Psoas muscle (tissue), 8 donors: ENCODE data around the gene ABCC6. TPM values are rescaled to one million over a fixed set of nuclear protein-coding genes. Genes with fewer than 3 reads are reported as not detected.

ENCODE experiments used
- ATAC-seq, 4 donors: fragments of 200-7000 bp; cut with Tn5 transposase; one replicate each; pipeline ENCODE4 v1.9.1; 2020; ENCODE audit warnings: moderate library complexity in 3 of 4, mild to moderate bottlenecking in 2 of 4
- DNase-seq, 2 donors: peaks; one replicate each; pipeline ENCODE4 v3.0.0-alpha.2; 2020
- H3K27ac ChIP-seq: fragments of 200-600 bp; one replicate; pipeline ENCODE4 v1.8.0; 2022
- H3K27me3 ChIP-seq, 3 donors: fragments of 200-600 bp in 1 of 3; one replicate each; pipeline versions ENCODE4 v1.6.1 to v1.8.0; 2013 to 2022; ENCODE audit warnings: low read length in 2 of 3, mild to moderate bottlenecking in 2 of 3, moderate library complexity in 1 of 3; ENCODE audit not compliant: insufficient read depth in 3 of 3
- H3K36me3 ChIP-seq, 2 donors: fragments of 200-600 bp in 1 of 2; one replicate each; pipeline versions ENCODE4 v1.6.1 to v1.8.0; 2013 to 2022; ENCODE audit warnings: low read depth in 1 of 2, mild to moderate bottlenecking in 1 of 2, moderate library complexity in 1 of 2; ENCODE audit not compliant: insufficient read depth in 1 of 2
- H3K4me1 ChIP-seq: fragments of 200-600 bp; one replicate; pipeline ENCODE4 v1.8.0; 2022
- H3K4me3 ChIP-seq: fragments of 200-600 bp; one replicate; pipeline ENCODE4 v1.8.0; 2022; ENCODE audit warnings: mild to moderate bottlenecking
- H3K9me3 ChIP-seq: fragments of 200-600 bp; one replicate; pipeline ENCODE4 v1.8.0; 2022
- WGBS, 3 donors: extraction: QIAGEN DNeasy Blood & Tissue Kit; methylation state at CpG; one replicate each; pipeline versions ENCODE4 v1.1.6 to v1.1.7; 2013; 5-methylcytosine and 5-hydroxymethylcytosine counted together
- intact Hi-C, 2 donors: fragments of 100-400 bp; cut with DNase I; formaldehyde crosslinking; loops; one replicate each; pipeline versions ENCODE4 v1.11.0 to v1.14.2; 2022
- polyA plus RNA-seq, 3 donors: library from polyadenylated mRNA; stranded (reverse); fragments of 200-250 nt; gene quantifications; one replicate each; pipeline ENCODE4 v1.2.3, GENCODE V29; 2013
- total RNA-seq, 4 donors: library from RNA; stranded (reverse); fragmentation: NEBNext Ultra II Directional in 2 of 4; extraction: Animal tissue kit (Norgen Biotek cat#: 25700) in 2 of 4; gene quantifications; one replicate each; pipeline versions ENCODE4 v1.2.1 to v1.2.4, GENCODE V29; 2021 to 2023
- TF ChIP-seq, protein P1 (sequence below): fragments of 200-600 bp; IDR thresholded peaks from one replicate; pipeline ENCODE4 v1.8.0; 2022; ENCODE audit warnings: antibody characterized with exemption
- donor health status: healthy with polysubstance abuse.
- donor health status: DM: no; HTN: no; CAD: no; lungs with moderate emphysema.
- donor health status: Bipolar disorder and iron deficiency.
- donor health status: healthy.
- donor health status: DM: yes; HTN: yes; CAD: no.
- donor health status: DM: no; HTN: no; CAD: no.
- donor health status: DM: no; HTN: no; CAD: no.
- donor health status: DM: yes; HTN: yes; CAD: no.

The ABCC6 gene
- total and polyA plus RNA-seq, 7 donors = 0.06 to 3.0 (median 0.32) TPM

DNA sequence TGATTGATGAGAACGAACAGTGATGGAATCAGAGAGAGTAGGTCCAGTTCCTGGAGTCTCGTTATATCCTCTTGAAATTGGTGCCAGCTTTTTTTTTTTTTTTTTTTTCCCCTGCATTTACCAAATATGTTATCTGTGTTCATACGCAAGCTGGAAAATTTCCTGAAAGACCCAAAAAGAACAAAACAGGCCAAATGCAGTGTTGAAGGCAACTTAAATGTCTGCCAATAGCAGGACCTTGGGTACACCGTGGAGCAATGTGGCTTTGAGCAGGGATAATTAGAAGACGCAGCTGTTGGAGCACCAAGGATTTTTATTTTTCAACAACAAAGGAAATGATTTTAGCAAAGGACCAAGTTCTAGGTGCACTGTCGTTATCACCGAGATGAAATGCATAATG, 105.0 kb downstream of the ABCC6 start:
- ATAC-seq = no peak
- intact Hi-C loops = no loop called here
- H3K27ac ChIP-seq = no peak overlapping the region
- no peak for DNase-seq
- 97 to 98% (median 98%) methylated on average over 7 of the region's 7 CpGs for WGBS, 3 donors
- H3K9me3 ChIP-seq = no peaks in the 10 kb centered on the region
- TF ChIP-seq, protein P1, sequence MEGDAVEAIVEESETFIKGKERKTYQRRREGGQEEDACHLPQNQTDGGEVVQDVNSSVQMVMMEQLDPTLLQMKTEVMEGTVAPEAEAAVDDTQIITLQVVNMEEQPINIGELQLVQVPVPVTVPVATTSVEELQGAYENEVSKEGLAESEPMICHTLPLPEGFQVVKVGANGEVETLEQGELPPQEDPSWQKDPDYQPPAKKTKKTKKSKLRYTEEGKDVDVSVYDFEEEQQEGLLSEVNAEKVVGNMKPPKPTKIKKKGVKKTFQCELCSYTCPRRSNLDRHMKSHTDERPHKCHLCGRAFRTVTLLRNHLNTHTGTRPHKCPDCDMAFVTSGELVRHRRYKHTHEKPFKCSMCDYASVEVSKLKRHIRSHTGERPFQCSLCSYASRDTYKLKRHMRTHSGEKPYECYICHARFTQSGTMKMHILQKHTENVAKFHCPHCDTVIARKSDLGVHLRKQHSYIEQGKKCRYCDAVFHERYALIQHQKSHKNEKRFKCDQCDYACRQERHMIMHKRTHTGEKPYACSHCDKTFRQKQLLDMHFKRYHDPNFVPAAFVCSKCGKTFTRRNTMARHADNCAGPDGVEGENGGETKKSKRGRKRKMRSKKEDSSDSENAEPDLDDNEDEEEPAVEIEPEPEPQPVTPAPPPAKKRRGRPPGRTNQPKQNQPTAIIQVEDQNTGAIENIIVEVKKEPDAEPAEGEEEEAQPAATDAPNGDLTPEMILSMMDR = no peak
- no peaks in the 10 kb centered on the region for H3K4me1 ChIP-seq
- no peak overlapping the region for H3K4me3 ChIP-seq
- H3K36me3 ChIP-seq = peaks cover 0 to 81% of the 10 kb centered on the region in 2 donors
- H3K27me3 ChIP-seq = no peaks in the 10 kb centered on the region

DNA sequence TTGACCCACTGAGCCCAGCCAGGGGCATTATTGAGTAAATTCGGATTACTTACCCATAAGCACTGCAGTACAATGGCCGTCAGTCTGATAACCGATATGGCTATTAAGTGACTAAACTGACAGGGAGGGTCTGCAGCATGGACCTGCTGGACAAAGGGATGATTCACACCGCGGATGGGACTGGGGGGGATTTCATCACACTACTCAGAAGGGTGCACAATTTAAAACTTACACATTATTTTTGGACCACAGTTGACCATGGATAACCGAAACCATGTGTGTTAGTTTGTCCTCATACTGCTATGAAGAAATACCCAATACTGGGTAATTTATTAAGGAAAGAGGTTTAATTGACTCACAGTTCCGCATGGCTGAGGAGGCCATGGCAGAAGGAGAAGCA, 106.5 kb downstream of the ABCC6 start:
- Histone ChIP-seq H3K36me3 (peaks cover 0 to 81% of the 10 kb centered on the region in 2 donors), H3K4me1 (no peaks in the 10 kb centered on the region), H3K9me3 (no peaks in the 10 kb centered on the region), H3K4me3 (no peak overlapping the region), H3K27ac (no peak overlapping the region), H3K27me3 (no peaks in the 10 kb centered on the region)
- 93 to 98% (median 97%) methylated on average over 7 of the region's 7 CpGs for WGBS, 3 donors
- TF ChIP-seq, protein P1 = no peak
- ATAC-seq (no peak), DNase-seq (no peak)
- intact Hi-C loops = no loop called here

DNA sequence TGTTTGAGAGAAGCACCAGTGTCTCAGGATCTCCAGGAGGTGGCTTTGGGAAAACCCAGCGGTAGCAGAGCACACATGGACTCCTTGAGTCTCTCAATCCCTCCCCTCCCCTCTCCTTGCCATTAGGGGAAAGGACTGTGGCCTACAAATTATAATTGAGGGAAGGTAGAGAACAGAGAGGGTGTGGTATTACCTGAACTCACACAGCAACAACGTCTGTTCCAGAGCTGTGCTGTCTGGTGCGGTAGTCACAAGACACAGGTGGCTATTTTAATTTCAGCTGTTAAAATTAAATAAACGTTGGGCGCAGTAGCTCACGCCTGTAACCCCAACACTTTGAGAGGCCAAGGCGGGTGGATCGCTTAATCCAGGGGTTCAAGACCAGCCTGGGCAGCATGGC, 110.2 kb downstream of the ABCC6 start:
- H3K27me3 ChIP-seq = no peaks in the 10 kb centered on the region
- 90 to 96% (median 92%) methylated on average over 8 of the region's 8 CpGs for WGBS, 3 donors
- TF ChIP-seq, protein P1 = no peak
- DNase-seq = no peak
- H3K9me3 ChIP-seq = no peaks in the 10 kb centered on the region
- intact Hi-C loops = no loop called here
- peaks cover 0 to 100% of the 10 kb centered on the region in 2 donors for H3K36me3 ChIP-seq
- no peak for ATAC-seq
- no peak overlapping the region for H3K27ac ChIP-seq
- no peaks in the 10 kb centered on the region for H3K4me1 ChIP-seq
- H3K4me3 ChIP-seq = no peak overlapping the region

DNA sequence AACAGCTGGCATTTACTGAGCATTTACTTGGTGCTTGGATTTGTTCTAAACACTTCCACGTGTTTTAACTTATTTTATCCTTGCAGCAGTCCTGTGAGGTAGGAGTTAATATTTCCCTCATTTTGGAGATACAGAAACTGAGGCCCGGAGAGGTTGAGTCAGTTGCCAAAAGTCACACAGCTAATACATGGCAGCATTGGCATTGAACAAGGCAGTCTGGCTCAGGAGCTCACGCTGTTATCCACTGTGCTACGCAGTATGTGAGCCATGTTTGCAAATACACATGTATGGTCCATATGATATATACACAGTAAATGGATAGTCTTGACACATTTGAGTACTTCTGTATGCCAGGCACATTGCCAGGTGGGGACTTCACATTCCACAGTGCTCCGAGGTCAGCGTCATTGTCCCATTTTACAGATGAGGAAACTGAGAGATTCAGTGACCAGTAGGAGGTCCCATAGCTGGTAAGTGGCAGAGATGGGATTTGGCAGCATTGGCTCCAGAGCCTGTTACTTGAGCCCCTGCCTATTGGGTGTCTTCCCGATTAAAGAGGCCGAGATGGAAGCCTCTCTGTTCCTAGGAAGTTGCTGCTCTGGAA, 110.7 kb downstream of the ABCC6 start:
- TF ChIP-seq, protein P1 = no peak
- DNase-seq (no peak), ATAC-seq (no peak)
- Histone ChIP-seq H3K27ac (no peak overlapping the region), H3K4me3 (no peak overlapping the region), H3K27me3 (no peaks in the 10 kb centered on the region), H3K36me3 (peaks cover 0 to 100% of the 10 kb centered on the region in 2 donors), H3K4me1 (no peaks in the 10 kb centered on the region), H3K9me3 (no peaks in the 10 kb centered on the region)
- intact Hi-C loops = no loop called here
- WGBS, 3 donors = 72 to 79% (median 76%) methylated on average over 8 of the region's 8 CpGs

DNA sequence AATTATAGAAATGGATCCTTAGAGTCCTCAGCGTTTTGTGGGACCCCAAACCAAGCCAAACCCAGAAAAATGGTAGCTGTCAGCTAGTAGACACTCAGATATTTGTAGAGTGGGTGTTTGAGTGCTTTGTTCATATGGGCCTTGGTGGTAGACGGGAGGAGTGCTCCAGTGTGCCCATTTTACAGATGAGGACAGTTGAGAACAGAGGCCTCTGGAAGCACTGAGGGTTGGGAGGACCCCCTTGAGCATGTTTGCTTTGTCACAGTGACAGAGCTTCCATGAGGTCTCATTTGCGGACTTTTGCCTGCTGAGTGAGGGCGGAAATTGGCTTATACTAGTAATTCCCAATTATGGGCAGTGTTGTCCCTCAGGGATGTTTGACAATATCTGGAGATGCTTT, 111.7 kb downstream of the ABCC6 start:
- no peak for DNase-seq
- intact Hi-C loops = no loop called here
- H3K4me1 ChIP-seq = no peaks in the 10 kb centered on the region
- H3K27ac ChIP-seq = no peak overlapping the region
- whole genome bisulfite sequencing, 3 donors = 93 to 99% (median 98%) methylated on average over 4 of the region's 4 CpGs
- H3K4me3 ChIP-seq = no peak overlapping the region
- H3K27me3 ChIP-seq = no peaks in the 10 kb centered on the region
- ATAC-seq = no peak
- H3K9me3 ChIP-seq = no peaks in the 10 kb centered on the region
- peaks cover 0 to 100% of the 10 kb centered on the region in 2 donors for H3K36me3 ChIP-seq
- TF ChIP-seq, protein P1 = no peak
